Activated CD4-positive, alpha-beta memory T cell treated with anti-CD3 and anti-CD28 coated beads, Interleukin-2, amount 10 ng/mL, durations not matched to agents 7 days and 5 days (primary cell): ENCODE data around the gene TRIO. TPM values are rescaled to one million over a fixed set of nuclear protein-coding genes. Genes with fewer than 3 reads are reported as not detected.

Source experiments
- CTCF ChIA-PET: fragments of 350-600 bp; sonication (Branson Sonifier 250); formaldehyde crosslinking; loops from one replicate; lab custom pipeline; 2021; ENCODE audit warnings: antibody characterized with exemption, inconsistent platforms; lab: Charles Lee
- POLR2A ChIA-PET: fragments of 350-600 bp; sonication (Branson Sonifier 250); formaldehyde crosslinking; loops from one replicate; lab custom pipeline; 2021; ENCODE audit warnings: antibody characterized with exemption; lab: Charles Lee
- DNase-seq: peaks from one replicate; pipeline ENCODE4 v3.0.0-alpha.2; 2020
- H3K27ac Mint-ChIP-seq: one replicate; pipeline ENCODE4 v1.8.0; 2021; ENCODE audit warnings: mild to moderate bottlenecking, mixed read lengths
- H3K27me3 Mint-ChIP-seq: one replicate; pipeline ENCODE4 v1.8.0; 2021; ENCODE audit warnings: mixed read lengths
- H3K36me3 Mint-ChIP-seq: one replicate; pipeline ENCODE4 v1.8.0; 2021; ENCODE audit warnings: low read depth, mixed read lengths
- H3K4me1 Mint-ChIP-seq: one replicate; pipeline ENCODE4 v1.8.0; 2021; ENCODE audit warnings: mixed read lengths
- H3K4me3 Mint-ChIP-seq: one replicate; pipeline ENCODE4 v1.8.0; 2021; ENCODE audit warnings: mild to moderate bottlenecking, mixed read lengths
- H3K9me3 Mint-ChIP-seq: one replicate; pipeline ENCODE4 v1.8.0; 2021; ENCODE audit warnings: mixed read lengths
- total RNA-seq, 2 experiments: library from RNA; stranded (reverse); gene quantifications; one replicate each; pipeline ENCODE4 v1.2.3, GENCODE V29; 2021

The TRIO gene
- total RNA-seq, 2 experiments from 2014 or later: 8.1 to 8.3 TPM

DNA sequence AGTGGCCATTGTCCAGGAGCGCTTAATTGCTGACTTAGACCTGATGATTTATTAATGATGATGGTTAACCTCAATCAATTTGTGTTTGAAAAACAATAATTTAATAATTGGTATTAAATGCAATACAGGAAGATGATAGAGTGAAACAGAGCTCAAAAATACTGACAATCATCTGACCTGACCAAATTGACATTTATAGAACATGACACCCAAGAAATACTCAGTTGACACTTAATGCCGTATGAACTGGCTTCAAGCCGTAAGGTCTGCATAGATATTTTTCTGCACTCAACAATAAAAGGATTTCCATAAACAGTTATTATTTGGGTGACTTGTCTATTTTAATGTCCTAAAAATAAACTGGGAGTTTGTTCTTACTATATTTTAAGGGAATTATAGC lies 159.2 kb downstream of the TRIO start:
- POLR2A ChIA-PET: no interaction called here
- CTCF ChIA-PET: no interaction called here
- no peak overlapping the region for H3K27ac Mint-ChIP-seq

DNA sequence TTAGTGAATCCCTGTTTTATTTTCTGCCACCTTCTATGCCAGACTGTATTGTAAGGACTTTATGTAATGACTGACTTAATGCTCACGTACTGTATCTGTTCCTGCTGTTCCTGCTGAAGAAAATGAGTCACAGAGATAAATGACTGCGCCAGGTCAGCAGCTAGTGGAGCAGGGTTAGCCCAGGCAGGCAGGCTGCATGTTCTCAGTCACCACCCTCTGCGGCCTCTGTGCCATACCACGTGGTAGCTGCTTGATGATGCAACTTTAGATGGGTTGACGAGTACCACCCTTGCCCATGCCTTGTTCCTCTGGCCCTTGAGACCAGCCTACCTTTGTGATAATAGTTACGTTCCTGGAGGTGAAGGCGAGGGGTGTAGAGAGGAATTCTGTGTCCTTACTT lies 161.9 kb downstream of the TRIO start:
- CTCF ChIA-PET: no interaction called here
- DNase-seq: no peak
- Mint-ChIP-seq H3K4me3 (no peak overlapping the region), H3K9me3 (peaks cover 3% of the 10 kb centered on the region), H3K27ac (no peak overlapping the region), H3K36me3 (peaks cover 3% of the 10 kb centered on the region), H3K27me3 (peaks cover 1% of the 10 kb centered on the region), H3K4me1 (no peaks in the 10 kb centered on the region)
- POLR2A ChIA-PET: no interaction called here

More for the DNA sequence above, 159.2 kb downstream of the TRIO start:
- Mint-ChIP-seq H3K4me3 (no peak overlapping the region), H3K4me1 (peaks cover 4% of the 10 kb centered on the region), H3K36me3 (no peaks in the 10 kb centered on the region), H3K27me3 (peaks cover 1% of the 10 kb centered on the region), H3K9me3 (no peaks in the 10 kb centered on the region)
- no peak for DNase-seq

DNA sequence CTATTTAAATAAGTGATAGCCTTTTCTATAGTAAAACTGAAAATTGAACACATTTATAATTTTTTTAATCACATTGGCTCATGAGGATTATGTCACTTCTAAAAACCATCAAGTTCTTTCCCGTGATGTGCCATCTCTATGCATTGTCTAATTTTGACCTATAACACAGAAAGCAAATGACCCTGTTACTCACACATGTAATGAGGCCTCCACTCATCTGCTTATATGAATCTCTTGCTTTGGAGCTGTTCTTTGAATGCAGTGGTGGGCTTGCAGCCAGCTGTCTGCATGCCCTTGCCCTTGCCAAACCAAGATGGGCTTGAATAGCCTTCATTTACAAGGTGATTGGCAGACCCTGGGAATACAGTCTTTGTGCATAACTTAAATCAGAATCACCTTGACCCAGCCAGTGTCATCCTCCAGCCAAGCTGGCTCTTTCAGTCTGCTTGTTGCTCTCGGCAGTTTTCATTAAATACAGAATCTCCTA lies 163.2 kb downstream of the TRIO start:
- H3K4me1 Mint-ChIP-seq: no peaks in the 10 kb centered on the region
- no peak for DNase-seq
- H3K36me3 Mint-ChIP-seq: peaks cover 3% of the 10 kb centered on the region
- no peak overlapping the region for H3K27ac Mint-ChIP-seq
- no peak overlapping the region for H3K4me3 Mint-ChIP-seq
- peaks cover 1% of the 10 kb centered on the region for H3K27me3 Mint-ChIP-seq
- POLR2A ChIA-PET: no interaction called here
- CTCF ChIA-PET: no interaction called here
- H3K9me3 Mint-ChIP-seq: peaks cover 3% of the 10 kb centered on the region

DNA sequence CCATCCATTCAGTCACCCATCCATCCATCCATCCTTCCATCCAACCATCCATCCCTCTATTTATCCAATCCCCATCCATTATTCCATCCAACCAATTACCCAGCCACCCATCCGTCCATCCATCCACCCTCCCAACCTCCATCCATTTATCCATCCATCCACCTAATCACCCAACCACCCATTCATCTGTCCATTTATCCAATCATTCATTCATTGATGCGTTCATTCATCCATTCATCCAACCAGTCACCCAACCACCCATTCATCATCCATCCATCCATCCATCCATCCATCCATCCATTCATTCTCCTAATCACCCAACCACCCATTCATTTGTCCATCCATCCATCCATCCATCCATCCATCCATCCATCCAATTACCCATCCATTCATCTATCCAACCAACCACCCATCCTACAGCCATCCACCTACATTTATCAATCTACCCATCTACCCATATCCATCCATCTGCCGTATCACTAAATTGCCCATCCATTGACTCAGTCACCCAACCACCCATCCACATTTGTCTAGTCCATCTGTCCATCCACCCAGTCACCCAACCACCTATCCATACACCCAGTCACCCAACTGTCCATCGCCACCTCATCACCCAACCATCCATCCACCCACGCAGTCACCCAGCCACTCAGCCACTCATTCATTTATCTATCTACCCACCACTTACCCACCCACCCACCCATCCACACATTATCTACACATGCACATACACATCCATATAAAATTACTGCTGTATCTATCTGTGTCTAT lies 165.4 kb downstream of the TRIO start:
- no peaks in the 10 kb centered on the region for H3K4me1 Mint-ChIP-seq
- DNase-seq: no peak
- peaks cover 3% of the 10 kb centered on the region for H3K36me3 Mint-ChIP-seq
- POLR2A ChIA-PET: no interaction called here
- no peaks in the 10 kb centered on the region for H3K27me3 Mint-ChIP-seq
- CTCF ChIA-PET: no interaction called here
- no peak overlapping the region for H3K27ac Mint-ChIP-seq
- H3K9me3 Mint-ChIP-seq: peaks cover 3% of the 10 kb centered on the region
- no peak overlapping the region for H3K4me3 Mint-ChIP-seq

DNA sequence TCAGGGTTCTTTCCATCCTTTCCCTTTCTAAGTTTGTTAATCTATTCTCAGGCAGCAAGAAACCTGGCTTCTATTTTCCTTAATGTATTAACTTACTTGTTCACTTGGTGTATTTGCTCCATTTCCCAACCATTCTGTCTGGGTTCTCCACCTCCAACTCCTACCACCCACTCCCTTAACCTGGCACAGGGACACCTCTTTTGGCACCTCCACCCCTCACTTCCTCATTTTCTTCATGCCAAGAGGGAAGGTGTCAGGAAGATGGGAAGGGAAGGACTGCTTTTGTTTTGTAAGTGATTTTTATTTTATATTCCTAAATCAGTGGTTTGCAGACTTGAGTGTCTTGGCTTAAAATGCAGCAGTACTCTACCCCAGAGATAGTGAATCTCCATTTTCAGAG lies 166.1 kb downstream of the TRIO start:
- POLR2A ChIA-PET: no interaction called here

DNA sequence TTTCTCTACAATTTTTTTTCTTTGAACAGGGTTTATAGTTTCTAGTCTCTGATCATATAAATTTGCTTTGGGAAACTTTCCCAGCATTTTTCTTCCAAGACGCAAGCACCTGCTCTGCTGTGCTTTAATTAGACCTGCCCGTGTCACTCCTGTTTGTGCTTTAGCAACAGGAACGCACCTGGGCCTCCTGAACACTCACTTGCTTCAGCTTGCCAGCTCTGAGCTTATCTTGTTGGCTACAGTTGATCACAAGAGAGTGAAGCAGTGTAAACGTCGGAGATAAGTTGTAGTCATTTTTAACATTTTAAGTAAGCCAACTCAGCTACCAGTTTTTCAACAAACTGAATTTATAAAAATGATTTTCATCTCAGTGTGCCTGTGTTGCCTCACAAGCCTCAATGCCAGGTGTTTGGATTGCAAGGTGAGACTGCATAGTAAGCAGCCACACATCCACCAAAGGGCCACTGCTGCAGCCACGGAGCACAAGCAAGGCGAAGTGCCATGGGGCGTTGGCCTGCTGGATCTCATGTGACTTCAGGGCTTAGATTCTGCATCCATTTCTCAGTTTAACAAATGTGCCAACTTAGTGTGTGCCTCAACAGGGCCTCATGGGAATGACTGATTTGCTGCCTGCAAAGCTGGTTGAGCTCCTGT lies 166.9 kb downstream of the TRIO start:
- ChIA-PET CTCF (no interaction called here), POLR2A (no interaction called here)
- H3K27me3 Mint-ChIP-seq: no peaks in the 10 kb centered on the region
- H3K9me3 Mint-ChIP-seq: peaks cover 3% of the 10 kb centered on the region
- H3K4me3 Mint-ChIP-seq: no peak overlapping the region
- H3K27ac Mint-ChIP-seq: no peak overlapping the region
- H3K4me1 Mint-ChIP-seq: no peaks in the 10 kb centered on the region
- DNase-seq: no peak
- peaks cover 3% of the 10 kb centered on the region for H3K36me3 Mint-ChIP-seq

More for the DNA sequence above, 166.1 kb downstream of the TRIO start:
- no peak overlapping the region for H3K27ac Mint-ChIP-seq
- DNase-seq: no peak
- no peak overlapping the region for H3K4me3 Mint-ChIP-seq
- no peaks in the 10 kb centered on the region for H3K27me3 Mint-ChIP-seq
- peaks cover 3% of the 10 kb centered on the region for H3K36me3 Mint-ChIP-seq
- H3K4me1 Mint-ChIP-seq: no peaks in the 10 kb centered on the region
- H3K9me3 Mint-ChIP-seq: peaks cover 3% of the 10 kb centered on the region
- CTCF ChIA-PET: no interaction called here

DNA sequence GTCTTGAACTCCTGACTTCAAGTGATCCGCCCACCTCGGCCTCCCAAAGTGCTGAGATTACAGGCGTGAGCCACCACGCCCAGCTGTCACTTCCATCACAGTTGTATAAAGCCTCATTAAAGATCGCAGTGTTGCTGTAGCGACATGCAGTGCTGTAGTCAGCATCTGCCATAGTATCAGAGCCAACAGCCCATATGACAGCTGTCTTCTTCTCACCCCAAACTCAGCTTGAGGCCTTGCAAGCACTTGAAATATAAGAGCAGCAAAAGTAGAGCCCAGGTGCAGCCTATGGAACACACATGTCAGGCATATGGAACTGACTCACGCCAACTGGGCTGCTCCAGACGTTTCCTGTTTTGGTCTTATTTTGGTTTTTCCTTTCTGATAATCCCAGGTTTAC lies 167.8 kb downstream of the TRIO start:
- CTCF ChIA-PET: interaction anchor here (1.5 kb wide), 1 partner anchor 40 kb away, joined by 3 read pairs; no protein-coding TSS in a partner anchor

DNA sequence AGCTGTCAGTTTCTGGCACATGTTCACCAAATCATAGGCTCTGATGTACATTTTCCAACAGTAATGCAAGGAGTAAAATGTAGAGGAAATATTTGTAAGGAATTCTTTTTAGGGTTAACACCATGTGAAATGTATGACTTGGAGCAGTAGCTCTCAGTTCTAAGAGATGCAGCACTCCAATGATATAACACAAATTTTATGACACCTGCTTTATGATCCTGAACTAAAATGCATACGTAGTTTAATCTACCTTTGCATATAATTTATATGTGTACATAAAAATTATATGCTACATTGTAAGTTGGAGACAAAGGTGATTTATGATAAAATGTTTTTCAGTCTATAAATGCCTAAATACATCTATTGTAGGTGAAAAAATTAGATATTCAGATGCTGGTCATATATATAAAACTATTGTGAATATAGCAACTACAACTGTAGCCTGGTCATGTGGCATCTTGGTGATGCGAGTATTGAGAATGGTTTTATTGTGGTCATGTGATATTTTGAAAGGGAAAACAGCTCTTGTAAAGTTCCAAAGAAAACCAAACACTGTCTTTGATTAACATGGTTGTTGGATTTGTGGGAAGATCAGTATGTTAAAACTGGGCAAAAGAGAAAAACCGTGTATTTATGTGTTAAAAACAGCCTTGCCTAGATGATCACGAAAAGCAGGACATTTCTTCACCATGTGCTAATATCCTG lies 171.0 kb downstream of the TRIO start:
- ChIA-PET POLR2A (no interaction called here), CTCF (no interaction called here)
- H3K9me3 Mint-ChIP-seq: no peaks in the 10 kb centered on the region
- DNase-seq: no peak
- no peak overlapping the region for H3K27ac Mint-ChIP-seq
- H3K36me3 Mint-ChIP-seq: no peaks in the 10 kb centered on the region
- H3K4me3 Mint-ChIP-seq: no peak overlapping the region
- H3K4me1 Mint-ChIP-seq: no peaks in the 10 kb centered on the region
- H3K27me3 Mint-ChIP-seq: no peaks in the 10 kb centered on the region

More for the DNA sequence above, 167.8 kb downstream of the TRIO start:
- Mint-ChIP-seq H3K4me1 (no peaks in the 10 kb centered on the region), H3K27ac (no peak overlapping the region), H3K9me3 (peaks cover 3% of the 10 kb centered on the region), H3K27me3 (no peaks in the 10 kb centered on the region), H3K4me3 (no peak overlapping the region), H3K36me3 (peaks cover 3% of the 10 kb centered on the region)
- POLR2A ChIA-PET: no interaction called here
- DNase-seq: no peak

DNA sequence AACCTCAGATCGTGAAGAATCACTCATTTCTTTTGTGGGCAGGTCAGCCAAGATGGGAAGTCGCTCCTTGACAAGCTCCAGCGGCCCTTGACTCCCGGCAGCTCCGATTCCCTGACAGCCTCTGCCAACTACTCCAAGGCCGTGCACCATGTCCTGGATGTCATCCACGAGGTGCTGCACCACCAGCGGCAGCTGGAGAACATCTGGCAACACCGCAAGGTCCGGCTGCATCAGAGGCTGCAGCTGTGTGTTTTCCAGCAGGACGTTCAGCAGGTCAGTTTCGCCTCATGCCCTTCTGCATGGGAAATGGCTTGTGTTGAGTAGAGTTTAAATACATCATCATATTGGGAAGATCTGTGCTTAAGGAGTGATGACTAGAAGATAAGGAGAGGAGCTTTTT lies 173.3 kb downstream of the TRIO start:
- ChIA-PET POLR2A (no interaction called here), CTCF (no interaction called here)
- Mint-ChIP-seq H3K36me3 (no peaks in the 10 kb centered on the region), H3K4me1 (no peaks in the 10 kb centered on the region), H3K4me3 (no peak overlapping the region), H3K27ac (no peak overlapping the region), H3K27me3 (no peaks in the 10 kb centered on the region), H3K9me3 (no peaks in the 10 kb centered on the region)
- DNase-seq: no peak

DNA sequence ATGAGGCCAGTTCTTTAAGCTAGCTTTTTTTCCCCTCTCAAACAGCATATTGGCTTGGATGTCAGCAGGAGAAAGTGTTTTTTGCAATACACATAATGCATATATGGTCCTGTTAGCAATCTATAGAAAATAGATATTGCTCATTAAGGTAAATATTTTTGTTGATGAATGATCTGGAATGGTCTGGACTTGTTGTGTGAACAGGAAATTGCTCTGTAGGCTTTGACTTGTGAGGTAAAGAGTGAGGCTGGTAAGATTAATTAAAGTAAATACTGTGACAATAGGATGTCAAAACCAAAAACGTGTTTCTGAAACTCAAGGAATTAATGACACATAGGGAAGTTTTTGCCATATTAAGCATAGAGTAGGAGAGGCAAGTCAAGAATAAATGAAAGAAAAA lies 176.0 kb downstream of the TRIO start:
- peaks cover 5% of the 10 kb centered on the region for H3K27me3 Mint-ChIP-seq
- POLR2A ChIA-PET: no interaction called here
- no peak for DNase-seq
- H3K27ac Mint-ChIP-seq: no peak overlapping the region
- peaks cover 2% of the 10 kb centered on the region for H3K9me3 Mint-ChIP-seq
- H3K4me3 Mint-ChIP-seq: no peak overlapping the region
- CTCF ChIA-PET: no interaction called here
- no peaks in the 10 kb centered on the region for H3K36me3 Mint-ChIP-seq
- H3K4me1 Mint-ChIP-seq: no peaks in the 10 kb centered on the region

DNA sequence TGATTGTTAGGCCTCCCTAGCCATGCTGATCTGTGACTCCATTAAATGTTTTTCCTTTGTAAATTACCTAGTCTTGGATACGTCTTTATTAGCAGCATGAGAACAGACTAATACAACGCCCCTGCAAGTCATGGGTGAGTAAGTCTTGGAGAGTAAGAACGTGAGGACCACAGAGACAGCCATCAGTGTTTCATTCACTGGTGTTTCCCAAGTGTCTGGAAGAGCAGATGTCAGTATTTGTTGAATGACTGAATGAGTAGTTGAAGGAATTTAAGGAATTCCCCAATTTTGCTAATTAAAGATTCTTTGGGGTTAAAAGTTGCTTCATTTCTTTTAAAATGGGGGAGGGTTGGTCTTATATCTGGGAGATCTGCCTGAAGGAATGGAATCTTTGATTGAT lies 178.8 kb downstream of the TRIO start:
- ChIA-PET POLR2A (no interaction called here), CTCF (no interaction called here)
- peaks cover 2% of the 10 kb centered on the region for H3K9me3 Mint-ChIP-seq
- H3K27ac Mint-ChIP-seq: no peak overlapping the region
- H3K4me3 Mint-ChIP-seq: no peak overlapping the region
- no peak for DNase-seq
- H3K27me3 Mint-ChIP-seq: peaks cover 7% of the 10 kb centered on the region
- no peaks in the 10 kb centered on the region for H3K4me1 Mint-ChIP-seq
- no peaks in the 10 kb centered on the region for H3K36me3 Mint-ChIP-seq

DNA sequence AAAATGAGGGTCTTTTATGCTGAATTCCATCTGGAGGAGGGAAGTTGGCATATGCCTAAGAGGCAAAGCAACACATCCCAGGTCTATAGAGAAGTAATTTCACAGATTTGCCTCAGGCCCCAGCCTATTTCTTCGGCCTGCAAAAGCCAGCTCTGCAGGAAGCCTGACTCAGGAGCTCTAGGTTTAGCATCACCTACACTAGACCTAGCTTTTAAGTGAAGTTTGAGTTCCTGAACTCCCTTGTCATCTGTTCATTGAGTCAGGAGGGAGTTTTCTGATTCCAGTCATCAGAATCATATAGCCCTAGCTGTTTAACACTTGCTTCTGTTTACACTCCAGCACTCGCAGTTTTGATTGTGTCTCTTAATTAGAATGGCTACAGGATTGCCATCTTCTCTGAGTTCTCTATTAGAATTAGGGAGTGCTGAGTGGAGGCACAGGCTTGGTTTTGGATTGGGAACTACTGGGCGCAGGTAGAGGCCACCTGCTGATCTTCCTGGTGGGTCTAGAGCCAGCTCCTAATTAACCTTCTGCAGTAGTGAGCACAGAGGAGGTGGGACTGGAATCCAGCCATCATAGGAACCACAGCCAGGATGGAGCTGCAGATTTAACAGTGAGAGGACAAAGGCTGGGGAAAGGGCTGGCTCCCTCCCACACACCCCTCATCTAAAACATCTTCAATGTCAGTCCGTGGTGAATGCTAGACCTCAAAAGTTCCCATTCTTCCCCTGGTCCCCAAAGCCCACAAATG lies 179.5 kb downstream of the TRIO start:
- no peak for DNase-seq
- POLR2A ChIA-PET: no interaction called here
- CTCF ChIA-PET: no interaction called here
- peaks cover 2% of the 10 kb centered on the region for H3K9me3 Mint-ChIP-seq
- H3K27ac Mint-ChIP-seq: no peak overlapping the region
- H3K4me1 Mint-ChIP-seq: no peaks in the 10 kb centered on the region
- no peak overlapping the region for H3K4me3 Mint-ChIP-seq
- no peaks in the 10 kb centered on the region for H3K36me3 Mint-ChIP-seq
- H3K27me3 Mint-ChIP-seq: peaks cover 7% of the 10 kb centered on the region

DNA sequence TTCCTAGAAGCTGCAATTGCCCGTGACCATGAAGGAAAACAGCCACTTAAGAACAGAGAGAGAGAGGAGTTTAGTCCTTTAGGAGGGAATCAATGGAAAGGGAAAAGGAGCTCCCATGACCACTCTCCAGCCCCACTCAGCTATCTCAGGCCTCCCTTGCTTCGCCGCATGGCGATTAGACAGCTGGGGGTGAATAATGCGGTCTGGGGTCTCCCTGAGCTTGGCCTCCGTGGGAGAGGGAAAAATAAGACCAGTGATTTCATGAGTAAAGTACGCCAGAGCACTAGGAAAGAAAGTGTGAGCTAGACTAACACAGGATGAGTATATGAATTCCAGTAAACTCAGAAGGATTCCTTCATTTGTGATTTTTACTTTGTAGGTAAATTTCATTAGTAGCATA lies 180.3 kb downstream of the TRIO start:
- CTCF ChIA-PET: no interaction called here
- no peak for DNase-seq
- no peak overlapping the region for H3K27ac Mint-ChIP-seq
- H3K4me3 Mint-ChIP-seq: no peak overlapping the region
- no peaks in the 10 kb centered on the region for H3K4me1 Mint-ChIP-seq
- peaks cover 2% of the 10 kb centered on the region for H3K9me3 Mint-ChIP-seq
- no peaks in the 10 kb centered on the region for H3K36me3 Mint-ChIP-seq
- H3K27me3 Mint-ChIP-seq: peaks cover 7% of the 10 kb centered on the region
- POLR2A ChIA-PET: no interaction called here
